ENCODE data around the gene MKX. TPM values are rescaled to one million over a fixed set of nuclear protein-coding genes. Genes with fewer than 3 reads are reported as not detected.

The MKX gene
- total RNA-seq, 6 experiments from 2014 or later, result 36.6 to 99.7 (median 40.6) TPM

DNA sequence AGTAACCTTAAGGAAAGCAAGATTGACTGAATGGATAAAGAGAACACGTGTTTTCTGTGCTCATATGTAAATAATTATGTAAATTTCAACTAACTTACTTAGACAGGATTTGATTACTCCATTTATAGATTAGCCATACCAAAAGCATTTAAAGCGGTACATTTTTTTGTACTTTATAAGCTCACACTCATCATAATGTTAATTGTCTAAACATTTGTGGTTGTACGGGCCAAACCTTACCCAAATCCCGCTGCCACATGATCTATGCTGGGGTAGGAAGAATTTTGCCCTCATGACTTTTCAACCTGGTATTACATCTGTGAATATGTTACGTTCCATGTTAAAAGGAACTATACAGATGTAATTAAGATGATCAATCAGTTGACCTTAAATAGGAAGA lies 29.1 kb downstream of the MKX start:
- H3K4me3 Mint-ChIP-seq, result peak overlapping the region; percentile 62; the same call in 1 of the 2 replicates
- H3K36me3 Mint-ChIP-seq (ENCODE audit: low read depth), result peaks cover 75% of the 10 kb centered on the region
- DNase-seq, result peak; percentile 45
- peaks cover 97% of the 10 kb centered on the region for H3K4me1 Mint-ChIP-seq (ENCODE audit: low read depth)
- peaks cover 11% of the 10 kb centered on the region for H3K9me3 Mint-ChIP-seq
- H3K27ac Mint-ChIP-seq, result peak overlapping the region; percentile 88
- TF ChIP-seq, protein P1, sequence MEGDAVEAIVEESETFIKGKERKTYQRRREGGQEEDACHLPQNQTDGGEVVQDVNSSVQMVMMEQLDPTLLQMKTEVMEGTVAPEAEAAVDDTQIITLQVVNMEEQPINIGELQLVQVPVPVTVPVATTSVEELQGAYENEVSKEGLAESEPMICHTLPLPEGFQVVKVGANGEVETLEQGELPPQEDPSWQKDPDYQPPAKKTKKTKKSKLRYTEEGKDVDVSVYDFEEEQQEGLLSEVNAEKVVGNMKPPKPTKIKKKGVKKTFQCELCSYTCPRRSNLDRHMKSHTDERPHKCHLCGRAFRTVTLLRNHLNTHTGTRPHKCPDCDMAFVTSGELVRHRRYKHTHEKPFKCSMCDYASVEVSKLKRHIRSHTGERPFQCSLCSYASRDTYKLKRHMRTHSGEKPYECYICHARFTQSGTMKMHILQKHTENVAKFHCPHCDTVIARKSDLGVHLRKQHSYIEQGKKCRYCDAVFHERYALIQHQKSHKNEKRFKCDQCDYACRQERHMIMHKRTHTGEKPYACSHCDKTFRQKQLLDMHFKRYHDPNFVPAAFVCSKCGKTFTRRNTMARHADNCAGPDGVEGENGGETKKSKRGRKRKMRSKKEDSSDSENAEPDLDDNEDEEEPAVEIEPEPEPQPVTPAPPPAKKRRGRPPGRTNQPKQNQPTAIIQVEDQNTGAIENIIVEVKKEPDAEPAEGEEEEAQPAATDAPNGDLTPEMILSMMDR (IDR thresholded peaks at IDR 0.05), result no peak
- peaks cover 6% of the 10 kb centered on the region for H3K27me3 Mint-ChIP-seq (ENCODE audit: insufficient read depth)

DNA sequence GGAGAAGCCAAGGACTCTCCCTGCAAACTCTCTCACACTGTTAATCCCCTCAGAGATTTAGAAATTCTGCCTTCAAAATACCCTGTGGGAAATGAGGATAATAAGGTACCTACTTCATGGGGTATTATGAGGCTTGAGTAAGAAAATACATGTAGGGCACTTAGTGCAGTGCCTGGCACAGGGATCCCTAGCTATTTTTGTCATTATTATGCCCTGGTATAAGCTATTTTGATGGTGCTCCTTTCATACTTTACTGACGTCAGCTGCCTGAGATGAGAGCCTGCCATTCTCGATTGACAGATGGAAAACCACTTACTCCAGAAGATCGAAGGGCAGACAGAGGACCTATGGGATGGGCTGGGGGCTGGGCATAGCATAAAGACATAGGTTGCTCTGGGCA lies 30.1 kb downstream of the MKX start:
- DNase-seq, result no peak
- Mint-ChIP-seq H3K4me1 (ENCODE audit: low read depth) (peaks cover 97% of the 10 kb centered on the region), H3K27ac (peak overlapping the region; percentile 88), H3K4me3 (peak overlapping the region; percentile 62), H3K36me3 (ENCODE audit: low read depth) (peaks cover 65% of the 10 kb centered on the region), H3K27me3 (ENCODE audit: insufficient read depth) (peaks cover 5% of the 10 kb centered on the region), H3K9me3 (peaks cover 2% of the 10 kb centered on the region)
- TF ChIP-seq, protein P1 (IDR thresholded peaks at IDR 0.05), result no peak

DNA sequence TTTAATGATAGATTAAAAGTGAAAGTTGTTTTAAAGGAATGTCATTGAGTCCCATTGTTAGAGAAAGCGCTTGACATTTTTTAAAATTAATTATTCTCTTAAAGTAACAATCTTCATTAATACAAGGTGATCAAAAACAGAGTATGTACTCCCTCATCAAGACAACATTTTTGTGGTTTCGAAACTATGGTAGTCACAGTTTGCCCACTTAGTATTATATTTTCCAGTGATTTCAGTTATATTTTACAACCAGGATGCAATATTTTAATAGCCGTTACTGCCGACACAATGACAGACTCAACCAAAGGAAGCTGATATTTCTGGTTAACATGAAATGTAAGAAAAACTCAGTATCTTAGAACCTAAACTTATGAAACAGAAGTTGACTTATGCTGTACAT lies 31.3 kb downstream of the MKX start:
- Mint-ChIP-seq H3K27me3 (ENCODE audit: insufficient read depth) (peaks cover 5% of the 10 kb centered on the region), H3K9me3 (no peaks in the 10 kb centered on the region), H3K4me1 (ENCODE audit: low read depth) (peaks cover 97% of the 10 kb centered on the region), H3K36me3 (ENCODE audit: low read depth) (peaks cover 62% of the 10 kb centered on the region), H3K4me3 (peak overlapping the region; percentile 62), H3K27ac (peak overlapping the region; percentile 88)
- TF ChIP-seq, protein P1 (IDR thresholded peaks at IDR 0.05), result no peak
- no peak for DNase-seq

DNA sequence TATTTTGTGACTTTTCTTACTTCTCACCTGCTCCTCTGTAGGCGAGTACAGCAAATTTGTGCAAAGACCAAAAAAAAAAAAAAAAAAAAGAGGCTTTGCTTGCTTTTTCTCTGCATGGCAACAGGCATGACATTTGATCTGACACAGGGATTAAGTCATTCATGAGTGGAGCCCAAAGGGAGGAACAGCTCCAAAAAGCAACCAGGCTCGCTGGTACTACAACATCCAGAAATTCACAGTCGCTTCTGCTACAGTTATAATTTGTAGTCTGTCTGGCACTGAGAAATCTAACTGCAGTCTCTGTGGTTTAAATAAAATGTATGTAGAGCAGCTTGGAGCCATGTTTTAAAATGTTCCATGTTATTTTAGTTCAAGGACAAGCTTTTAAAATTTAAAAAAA lies 31.7 kb downstream of the MKX start:
- DNase-seq, result peak; percentile 39
- Mint-ChIP-seq H3K9me3 (no peaks in the 10 kb centered on the region), H3K36me3 (ENCODE audit: low read depth) (peaks cover 60% of the 10 kb centered on the region), H3K27ac (peak overlapping the region; percentile 88), H3K27me3 (ENCODE audit: insufficient read depth) (peaks cover 5% of the 10 kb centered on the region), H3K4me1 (ENCODE audit: low read depth) (peaks cover 96% of the 10 kb centered on the region), H3K4me3 (peak overlapping the region; percentile 62; the same call in 1 of the 2 replicates)
- TF ChIP-seq, protein P1 (IDR thresholded peaks at IDR 0.05), result no peak

DNA sequence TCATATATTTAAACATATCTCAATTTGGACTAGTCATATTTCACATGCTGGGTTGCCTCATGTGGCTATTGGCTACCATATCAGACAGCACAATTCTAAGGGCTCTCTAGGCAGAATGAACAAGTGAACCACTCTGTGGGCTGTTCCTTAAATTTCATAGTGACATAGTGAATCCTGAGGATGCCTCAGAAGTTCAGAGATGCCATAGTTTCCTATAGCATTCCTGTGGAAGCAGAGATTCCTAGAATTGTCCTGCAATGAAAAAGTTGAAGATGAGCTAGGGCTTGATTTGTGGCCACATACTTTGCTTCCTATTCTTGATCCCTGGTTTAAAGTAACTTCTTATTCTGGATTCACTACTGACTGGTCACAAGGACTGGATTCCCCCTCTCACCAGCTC lies 35.6 kb downstream of the MKX start:
- TF ChIP-seq, protein P1 (IDR thresholded peaks at IDR 0.05), result no peak
- DNase-seq, result peak; percentile 54
- no peaks in the 10 kb centered on the region for H3K9me3 Mint-ChIP-seq
- H3K27me3 Mint-ChIP-seq (ENCODE audit: insufficient read depth), result peaks cover 5% of the 10 kb centered on the region
- H3K27ac Mint-ChIP-seq, result peak overlapping the region; percentile 54
- no peak overlapping the region for H3K4me3 Mint-ChIP-seq
- peaks cover 66% of the 10 kb centered on the region for H3K4me1 Mint-ChIP-seq (ENCODE audit: low read depth)
- peaks cover 44% of the 10 kb centered on the region for H3K36me3 Mint-ChIP-seq (ENCODE audit: low read depth)

DNA sequence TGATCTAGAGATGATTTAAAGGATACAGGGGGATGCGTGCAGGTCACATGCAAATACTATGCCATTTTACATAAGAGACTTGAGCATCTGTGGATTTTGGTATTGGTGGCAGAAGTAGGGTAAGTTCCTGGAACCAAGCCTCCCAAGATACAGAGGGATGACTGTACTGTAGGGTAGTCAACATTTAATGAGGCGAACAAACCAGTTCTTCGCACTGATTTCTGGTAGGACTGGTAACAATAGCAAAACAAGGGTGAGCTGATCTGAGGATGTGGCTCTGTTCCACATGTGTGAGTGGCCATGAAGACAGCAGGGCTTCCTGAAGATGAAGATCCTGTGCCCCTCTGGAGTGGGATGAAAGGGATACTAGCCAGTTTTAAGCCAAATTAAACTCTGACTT lies 36.3 kb downstream of the MKX start:
- H3K4me3 Mint-ChIP-seq, result no peak overlapping the region
- H3K9me3 Mint-ChIP-seq, result no peaks in the 10 kb centered on the region
- peaks cover 59% of the 10 kb centered on the region for H3K4me1 Mint-ChIP-seq (ENCODE audit: low read depth)
- H3K27me3 Mint-ChIP-seq (ENCODE audit: insufficient read depth), result peaks cover 4% of the 10 kb centered on the region
- peak overlapping the region; percentile 52 for H3K27ac Mint-ChIP-seq
- DNase-seq, result no peak
- H3K36me3 Mint-ChIP-seq (ENCODE audit: low read depth), result peaks cover 47% of the 10 kb centered on the region
- TF ChIP-seq, protein P1 (IDR thresholded peaks at IDR 0.05), result no peak
